HUES64 (cell line): ENCODE results near the gene RASGRF2.
"Not testable (repeated sequence)": the region's sequence is repeated elsewhere in the genome, so short reads cannot be mapped to it uniquely, and the experiment has no call there.

Experiments
- H3K27ac ChIP-seq: 2 replicates; pipeline ENCODE4 v1.7.0; 2013; ENCODE audit warnings: low read depth, low read length, inconsistent platforms
- H3K27me3 ChIP-seq: 2 replicates; pipeline ENCODE4 v1.6.1; 2013; ENCODE audit warnings: mild to moderate bottlenecking, low read length; ENCODE audit not compliant: insufficient read depth
- H3K36me3 ChIP-seq: 2 replicates; pipeline ENCODE4 v1.6.1; 2013; ENCODE audit warnings: mild to moderate bottlenecking, low read length; ENCODE audit not compliant: insufficient read depth
- H3K4me1 ChIP-seq: 2 replicates; pipeline ENCODE4 v1.6.1; 2013; ENCODE audit warnings: mild to moderate bottlenecking, low read length, moderate library complexity; ENCODE audit not compliant: insufficient read depth
- H3K4me3 ChIP-seq: 2 replicates; pipeline ENCODE4 v1.5.1; 2013; ENCODE audit warnings: mild to moderate bottlenecking, low read length, moderate library complexity
- H3K9ac ChIP-seq: 2 replicates; pipeline ENCODE4 v1.6.1; 2013; ENCODE audit warnings: mild to moderate bottlenecking, low read depth, low read length
- H3K9me3 ChIP-seq: 2 replicates; pipeline ENCODE4 v1.6.1; 2013; ENCODE audit warnings: low read depth, low read length; ENCODE audit not compliant: insufficient read depth
- WGBS: fragments of 150-250, 120-280 bp; methylation state at CpG from one replicate; pipeline ENCODE4 v1.1.7; 2013; ENCODE audit warnings: missing lambda C conversion rate; 5-methylcytosine and 5-hydroxymethylcytosine counted together

RASGRF2 gene

GRCh38 chr5:81052325-81052724 lies 92.2 kb downstream of the RASGRF2 start:
- no peak overlapping the region for H3K9ac ChIP-seq
- H3K4me3 ChIP-seq = no peak overlapping the region
- no peak overlapping the region for H3K27ac ChIP-seq
- no peaks in the 10 kb centered on the region for H3K9me3 ChIP-seq
- 79% methylated on average over 2 of the region's 2 CpGs for WGBS
- H3K4me1 ChIP-seq = no peaks in the 10 kb centered on the region
- H3K36me3 ChIP-seq = no peaks in the 10 kb centered on the region
- H3K27me3 ChIP-seq = no peaks in the 10 kb centered on the region

GRCh38 chr5:81053282-81053681 lies 93.1 kb downstream of the RASGRF2 start:
- not testable (repeated sequence) for H3K27me3 ChIP-seq, H3K36me3 ChIP-seq, H3K4me1 ChIP-seq, H3K27ac ChIP-seq, H3K4me3 ChIP-seq, H3K9ac ChIP-seq, H3K9me3 ChIP-seq
- WGBS = no CpG with 5 or more reads among the region's 4 CpGs

GRCh38 chr5:81058121-81058520 lies 98.0 kb downstream of the RASGRF2 start:
- H3K4me3 ChIP-seq = no peak overlapping the region
- no peaks in the 10 kb centered on the region for H3K9me3 ChIP-seq
- WGBS = no CpG with 5 or more reads among the region's 1 CpG
- no peak overlapping the region for H3K9ac ChIP-seq
- H3K4me1 ChIP-seq = no peaks in the 10 kb centered on the region
- no peak overlapping the region for H3K27ac ChIP-seq
- H3K36me3 ChIP-seq = no peaks in the 10 kb centered on the region
- no peaks in the 10 kb centered on the region for H3K27me3 ChIP-seq

GRCh38 chr5:81065492-81065891 lies 105.3 kb downstream of the RASGRF2 start:
- H3K4me1 ChIP-seq = 0 out of 2 replicates have a peak, but pooled peaks cover 5% of the 10 kb centered on the region
- H3K9me3 ChIP-seq = no peaks in the 10 kb centered on the region
- H3K27me3 ChIP-seq = no peaks in the 10 kb centered on the region
- H3K4me3 ChIP-seq = no peak overlapping the region
- peaks cover 5% of the 10 kb centered on the region; the same call in 1 of the 2 replicates for H3K36me3 ChIP-seq
- WGBS = no CpG with 5 or more reads among the region's 3 CpGs
- no peak overlapping the region for H3K27ac ChIP-seq
- H3K9ac ChIP-seq = no peak overlapping the region

GRCh38 chr5:81066102-81066501 lies 105.9 kb downstream of the RASGRF2 start:
- 100% methylated on average over 2 of the region's 4 CpGs for WGBS
- H3K4me3 ChIP-seq = no peak overlapping the region
- no peak overlapping the region for H3K27ac ChIP-seq
- peaks cover 7% of the 10 kb centered on the region; the same call in 1 of the 2 replicates for H3K36me3 ChIP-seq
- no peak overlapping the region for H3K9ac ChIP-seq
- H3K4me1 ChIP-seq = 0 out of 2 replicates have a peak, but pooled peaks cover 5% of the 10 kb centered on the region
- H3K27me3 ChIP-seq = no peaks in the 10 kb centered on the region
- H3K9me3 ChIP-seq = no peaks in the 10 kb centered on the region

GRCh38 chr5:81067406-81067805 lies 107.2 kb downstream of the RASGRF2 start:
- Histone ChIP-seq H3K27ac (no peak overlapping the region), H3K4me1 (0 out of 2 replicates have a peak, but pooled peaks cover 5% of the 10 kb centered on the region), H3K9ac (no peak overlapping the region), H3K9me3 (no peaks in the 10 kb centered on the region), H3K27me3 (no peaks in the 10 kb centered on the region), H3K4me3 (no peak overlapping the region), H3K36me3 (peaks cover 7% of the 10 kb centered on the region; the same call in 1 of the 2 replicates)
- WGBS = 100% methylated on average over 1 of the region's 1 CpG

- Histone ChIP-seq H3K27me3 (no peaks in the 10 kb centered on the region), H3K9me3 (no peaks in the 10 kb centered on the region), H3K27ac (no peak overlapping the region), H3K36me3 (peaks cover 12% of the 10 kb centered on the region; the same call in 1 of the 2 replicates), H3K4me3 (no peak overlapping the region), H3K4me1 (0 out of 2 replicates have a peak, but pooled peaks cover 5% of the 10 kb centered on the region), H3K9ac (no peak overlapping the region)
- WGBS = 94% methylated on average over 6 of the region's 6 CpGs
Observed at GRCh38 chr5:81068063-81068462, 107.9 kb downstream of the RASGRF2 start.

- Histone ChIP-seq H3K27ac (no peak overlapping the region), H3K9ac (no peak overlapping the region), H3K36me3 (peaks cover 14% of the 10 kb centered on the region; the same call in 1 of the 2 replicates), H3K27me3 (no peaks in the 10 kb centered on the region), H3K9me3 (no peaks in the 10 kb centered on the region), H3K4me3 (no peak overlapping the region), H3K4me1 (0 out of 2 replicates have a peak, but pooled peaks cover 5% of the 10 kb centered on the region)
- WGBS = 95% methylated on average over 2 of the region's 2 CpGs
Observed at GRCh38 chr5:81068635-81069034, 108.5 kb downstream of the RASGRF2 start.

GRCh38 chr5:81069990-81070389 lies 109.8 kb downstream of the RASGRF2 start:
- H3K36me3 ChIP-seq = peaks cover 14% of the 10 kb centered on the region; the same call in 1 of the 2 replicates
- 0 out of 2 replicates have a peak, but pooled peaks cover 5% of the 10 kb centered on the region for H3K4me1 ChIP-seq
- WGBS = 96% methylated on average over 4 of the region's 4 CpGs

GRCh38 chr5:81070571-81071255 lies 110.5 kb downstream of the RASGRF2 start:
- Histone ChIP-seq H3K27ac (no peak overlapping the region), H3K36me3 (peaks cover 14% of the 10 kb centered on the region; the same call in 1 of the 2 replicates), H3K9me3 (no peaks in the 10 kb centered on the region), H3K4me3 (no peak overlapping the region), H3K27me3 (no peaks in the 10 kb centered on the region), H3K9ac (no peak overlapping the region), H3K4me1 (0 out of 2 replicates have a peak, but pooled peaks cover 5% of the 10 kb centered on the region)
- 86% methylated on average over 5 of the region's 6 CpGs for WGBS

More at GRCh38 chr5:81069990-81070389, 109.8 kb downstream of the RASGRF2 start:
- no peak overlapping the region for H3K9ac ChIP-seq
- H3K9me3 ChIP-seq = no peaks in the 10 kb centered on the region
- H3K4me3 ChIP-seq = no peak overlapping the region
- no peak overlapping the region for H3K27ac ChIP-seq
- H3K27me3 ChIP-seq = no peaks in the 10 kb centered on the region

- no peak overlapping the region for H3K4me3 ChIP-seq
- H3K9me3 ChIP-seq = peaks cover 9% of the 10 kb centered on the region; the same call in 1 of the 2 replicates
- H3K9ac ChIP-seq = no peak overlapping the region
- H3K36me3 ChIP-seq = peaks cover 26% of the 10 kb centered on the region
- no peaks in the 10 kb centered on the region for H3K4me1 ChIP-seq
- 95% methylated on average over 5 of the region's 5 CpGs for WGBS
- no peak overlapping the region for H3K27ac ChIP-seq
- H3K27me3 ChIP-seq = no peaks in the 10 kb centered on the region
Observed at GRCh38 chr5:81075041-81075440, 114.9 kb downstream of the RASGRF2 start.
